ENCODE measurements around the gene DHX35.

Gene DHX35

GRCh38 chr20:39066471-39067242, 104.5 kb downstream of the DHX35 start:
- DNase-seq (ENCODE audit: low spot score) = no peak

- DNase-seq (ENCODE audit: low spot score) = no peak
Observed at GRCh38 chr20:39067526-39068216, 105.5 kb downstream of the DHX35 start.

GRCh38 chr20:39069976-39070375, 107.8 kb downstream of the DHX35 start:
- no peak for DNase-seq (ENCODE audit: low spot score)

GRCh38 chr20:39070484-39071231, 108.5 kb downstream of the DHX35 start:
- DNase-seq (ENCODE audit: low spot score) = no peak

GRCh38 chr20:39072132-39072531, 110.0 kb downstream of the DHX35 start:
- no peak for DNase-seq (ENCODE audit: low spot score)

- DNase-seq (ENCODE audit: low spot score) = no peak
Observed at GRCh38 chr20:39072653-39073052, 110.5 kb downstream of the DHX35 start.

GRCh38 chr20:39075731-39076130, 113.6 kb downstream of the DHX35 start:
- DNase-seq (ENCODE audit: low spot score) = no peak

GRCh38 chr20:39076958-39077357, 114.8 kb downstream of the DHX35 start:
- DNase-seq (ENCODE audit: low spot score) = no peak

GRCh38 chr20:39080326-39080725, 118.2 kb downstream of the DHX35 start:
- no peak for DNase-seq (ENCODE audit: low spot score)

GRCh38 chr20:39081255-39081654, 119.1 kb downstream of the DHX35 start:
- DNase-seq (ENCODE audit: low spot score) = peak; percentile 66

- no peak for DNase-seq (ENCODE audit: low spot score)
Observed at GRCh38 chr20:39082622-39083398, 120.7 kb downstream of the DHX35 start.

- DNase-seq (ENCODE audit: low spot score) = no peak
Observed at GRCh38 chr20:39083761-39084160, 121.6 kb downstream of the DHX35 start.

- DNase-seq (ENCODE audit: low spot score) = no peak
Observed at GRCh38 chr20:39089029-39089428, 126.9 kb downstream of the DHX35 start.

All from globus pallidus (tissue), 1 donor.